ENCODE results near the gene OR1A2. TPM values are rescaled to one million over a fixed set of nuclear protein-coding genes. Genes with fewer than 3 reads are reported as not detected.
"Not testable (repeated sequence)": the region's sequence is repeated elsewhere in the genome, so short reads cannot be mapped to it uniquely, and the experiment has no call there.

Gene OR1A2, protein sequence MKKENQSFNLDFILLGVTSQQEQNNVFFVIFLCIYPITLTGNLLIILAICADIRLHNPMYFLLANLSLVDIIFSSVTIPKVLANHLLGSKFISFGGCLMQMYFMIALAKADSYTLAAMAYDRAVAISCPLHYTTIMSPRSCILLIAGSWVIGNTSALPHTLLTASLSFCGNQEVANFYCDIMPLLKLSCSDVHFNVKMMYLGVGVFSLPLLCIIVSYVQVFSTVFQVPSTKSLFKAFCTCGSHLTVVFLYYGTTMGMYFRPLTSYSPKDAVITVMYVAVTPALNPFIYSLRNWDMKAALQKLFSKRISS
- not detected in 2 replicates for total RNA-seq

DNA sequence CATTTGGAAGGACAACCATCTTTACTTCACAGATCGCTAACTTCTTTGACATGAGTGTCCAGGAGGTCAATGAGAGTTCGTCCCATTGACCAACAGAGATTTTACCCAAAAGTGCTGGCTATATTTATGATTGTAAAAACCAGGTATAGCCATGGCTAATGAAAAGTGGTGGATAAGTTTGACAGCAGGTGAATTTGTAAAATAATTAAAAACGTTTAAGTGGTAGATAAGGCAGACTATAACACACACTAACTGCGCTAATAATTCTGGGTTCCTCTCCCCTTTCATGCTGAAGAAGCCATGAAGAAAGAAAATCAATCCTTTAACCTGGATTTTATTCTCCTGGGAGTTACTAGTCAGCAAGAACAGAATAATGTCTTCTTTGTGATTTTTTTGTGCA lies at the start of gene OR1A2:
TSS of gene OR1A2 (plus strand) at position 301 of the 400 bp plus-strand sequence. CDS start at position 301, 0 bp downstream.
- intact Hi-C loops (cut with micrococcal nuclease), result no loop called here

DNA sequence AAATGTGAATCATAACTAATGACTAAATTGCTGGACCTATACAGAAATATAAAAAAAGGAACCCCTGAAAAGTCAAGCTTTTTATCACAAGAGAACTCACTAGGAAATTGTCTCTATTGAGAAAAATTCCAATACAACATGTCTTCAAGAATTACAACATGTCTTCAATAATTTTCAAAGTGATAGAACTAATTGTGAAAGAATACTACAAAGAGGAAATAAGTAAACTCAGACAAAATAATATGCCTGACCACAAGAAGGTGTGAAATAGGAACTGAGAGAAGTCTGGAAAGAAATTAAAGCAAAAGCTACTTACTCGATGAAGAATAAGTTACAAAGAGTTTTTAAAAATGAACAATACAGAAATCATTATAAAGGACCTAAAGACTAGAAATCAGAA lies 40.1 kb upstream of the OR1A2 start:
- intact Hi-C loops (cut with micrococcal nuclease), result no loop called here

DNA sequence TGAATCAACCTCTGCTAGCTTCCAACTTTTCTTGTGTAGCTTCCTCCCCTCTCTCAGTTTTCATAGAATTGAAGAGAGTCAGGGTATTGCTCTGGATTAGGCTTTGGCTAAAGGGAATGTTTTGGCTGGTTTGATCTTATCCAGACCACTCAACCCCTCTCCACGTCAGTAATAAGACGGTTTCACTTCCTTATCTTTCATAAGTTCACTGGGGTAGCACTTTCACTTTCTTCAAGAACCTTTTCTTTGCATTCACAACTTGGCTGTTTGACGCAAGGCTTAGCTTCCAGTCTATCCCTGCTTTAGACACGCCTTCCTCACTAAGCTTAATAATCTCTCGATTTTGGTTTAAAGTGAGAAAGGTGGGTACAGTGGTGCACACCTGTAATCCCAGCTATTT lies 29.7 kb upstream of the OR1A2 start:
- intact Hi-C loops (cut with micrococcal nuclease), result no loop called here

DNA sequence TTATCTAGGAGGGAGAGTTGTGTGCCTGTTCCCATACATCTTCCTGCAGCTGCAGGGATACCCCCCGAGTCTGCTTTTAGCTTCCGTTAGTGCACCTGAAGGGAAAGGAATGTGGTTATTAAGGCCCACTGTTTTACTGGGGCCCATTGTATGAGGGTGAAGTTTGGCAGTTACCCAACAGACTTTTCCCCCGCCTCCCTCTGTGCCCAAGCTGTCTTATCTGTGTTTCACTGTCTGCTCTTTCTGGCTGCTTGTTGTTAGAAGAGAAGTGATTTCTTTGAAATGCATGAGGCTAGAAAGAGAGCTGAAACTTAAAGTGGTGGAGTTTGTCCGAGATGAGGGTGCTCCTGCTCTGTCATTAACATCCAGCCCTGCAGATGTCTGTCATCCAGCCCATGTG lies 7.4 kb upstream of the OR1A2 start:
- intact Hi-C loops (cut with micrococcal nuclease), result no loop called here

DNA sequence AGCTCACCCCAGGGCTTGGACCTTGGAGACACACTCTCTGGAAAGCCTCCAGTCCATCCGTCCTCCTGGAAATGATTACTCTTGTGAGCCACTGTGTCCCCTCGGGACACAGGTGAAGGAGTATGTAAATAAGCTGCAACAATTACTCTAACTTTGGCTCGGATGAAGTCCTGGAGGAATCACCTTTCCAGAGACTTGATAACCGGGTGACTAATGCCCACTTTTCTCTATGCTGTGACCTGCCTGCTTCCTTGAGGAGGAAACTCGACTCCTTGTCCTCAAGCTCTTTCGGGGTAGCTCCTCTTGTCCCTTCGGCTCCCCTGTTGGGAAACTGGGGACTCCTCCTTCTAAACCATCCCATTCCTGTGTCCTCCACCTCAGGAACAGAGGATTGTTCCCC lies 10.0 kb downstream of the OR1A2 start, which contains the start of gene OR1A1:
TSS of gene OR1A1 (plus strand) at position 301 of the 400 bp plus-strand sequence. CDS start 7,954 bp downstream, outside the sequence.
- intact Hi-C loops (cut with micrococcal nuclease), result no loop called here

DNA sequence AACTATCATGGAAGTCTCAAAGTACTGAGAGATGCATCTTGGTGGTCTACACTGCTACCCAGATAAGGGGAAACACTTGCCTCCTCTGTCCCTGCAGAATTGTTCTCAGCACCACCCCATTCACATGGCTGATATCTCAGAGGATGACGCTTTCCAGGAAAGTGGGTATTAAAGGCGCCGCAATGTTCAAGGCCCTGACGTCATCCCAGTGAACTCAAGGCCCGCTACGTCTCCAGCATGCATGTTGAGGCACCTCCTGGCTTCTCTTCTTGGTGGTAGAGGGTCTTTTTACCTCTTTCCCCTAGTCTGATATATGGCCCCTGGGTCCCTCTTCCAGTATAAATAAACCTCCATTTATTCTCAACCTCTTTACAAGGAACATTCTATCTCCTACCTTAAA lies 11.2 kb downstream of the OR1A2 start:
- intact Hi-C loops (cut with micrococcal nuclease), result no loop called here

DNA sequence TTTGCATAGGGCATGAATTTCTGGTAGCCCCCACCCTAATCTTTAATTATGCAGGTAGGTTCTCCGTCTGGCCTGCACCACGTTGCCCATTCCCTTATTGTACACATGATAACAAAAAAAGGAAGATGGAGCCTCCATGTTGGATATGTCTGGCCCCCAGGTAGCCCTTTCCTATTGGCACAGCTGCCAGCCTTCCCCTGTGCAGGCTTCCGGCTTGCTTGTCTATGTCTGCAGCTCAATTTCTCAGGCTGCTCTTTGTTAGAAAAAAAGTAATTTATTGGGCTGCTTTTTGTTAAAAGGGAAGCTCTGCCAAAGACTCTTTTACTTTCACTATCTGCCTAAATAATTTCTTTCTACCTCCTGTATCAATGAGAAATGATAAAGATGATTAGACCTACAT lies 15.7 kb downstream of the OR1A2 start:
- intact Hi-C loops (cut with micrococcal nuclease), result no loop called here

DNA sequence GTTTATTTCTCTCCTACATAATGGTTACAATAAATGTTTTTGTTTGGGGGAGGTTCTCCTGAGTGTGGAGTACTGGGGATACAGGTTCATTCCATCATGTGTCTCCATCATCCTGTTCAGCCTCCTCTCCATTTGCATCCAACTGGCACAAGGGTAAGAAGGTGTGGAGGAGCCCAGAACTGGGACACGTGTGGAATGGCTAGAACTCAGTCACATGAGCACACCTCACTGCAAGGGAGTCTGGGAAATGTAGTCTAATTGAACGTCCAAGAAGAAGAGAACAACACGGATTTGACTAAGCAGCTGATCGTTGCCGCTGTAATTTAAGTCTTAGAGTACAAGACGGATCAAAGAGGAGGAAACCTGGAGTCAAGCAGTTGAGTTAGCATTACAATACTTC lies 16.3 kb downstream of the OR1A2 start:
- intact Hi-C loops (cut with micrococcal nuclease), result no loop called here

DNA sequence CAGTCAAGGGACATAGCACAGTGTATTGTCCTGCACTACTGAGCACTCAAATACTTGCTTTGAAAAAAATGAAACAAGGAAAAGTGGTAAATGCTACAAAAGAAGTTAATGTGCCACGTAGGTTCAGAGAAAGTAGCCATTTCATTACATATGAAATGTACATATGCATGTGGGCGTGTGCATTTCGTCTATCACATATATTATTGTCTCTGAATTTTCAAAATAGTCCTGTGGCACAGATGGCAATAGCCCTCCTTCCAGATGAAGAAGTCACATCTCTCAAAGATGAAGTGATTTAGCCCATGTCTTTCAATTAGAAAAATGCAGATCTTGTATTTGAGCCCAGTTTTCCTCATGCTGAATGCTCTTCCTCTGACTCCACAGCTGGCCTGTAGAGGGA lies 22.7 kb downstream of the OR1A2 start:
- intact Hi-C loops (cut with micrococcal nuclease), result not testable (repeated sequence)

DNA sequence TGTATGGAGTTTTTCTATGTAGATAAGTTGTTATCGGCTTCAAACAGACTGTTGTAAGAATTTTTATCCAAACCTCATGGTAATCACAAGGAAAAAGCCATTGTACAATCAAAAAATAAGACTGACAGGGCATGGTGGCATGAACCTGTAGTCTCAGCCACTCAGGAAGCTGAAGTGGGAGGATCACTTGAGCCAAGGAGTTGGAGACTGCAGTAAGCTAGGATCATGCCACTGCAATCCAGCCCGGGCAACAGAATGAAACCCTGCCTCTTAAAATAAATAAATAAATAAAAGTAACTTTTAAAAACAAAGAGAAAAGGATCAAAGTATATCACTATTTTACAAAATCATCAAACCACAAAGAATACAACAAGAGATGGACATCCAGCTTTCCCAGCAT lies 24.5 kb downstream of the OR1A2 start:
- intact Hi-C loops (cut with micrococcal nuclease), result no loop called here

DNA sequence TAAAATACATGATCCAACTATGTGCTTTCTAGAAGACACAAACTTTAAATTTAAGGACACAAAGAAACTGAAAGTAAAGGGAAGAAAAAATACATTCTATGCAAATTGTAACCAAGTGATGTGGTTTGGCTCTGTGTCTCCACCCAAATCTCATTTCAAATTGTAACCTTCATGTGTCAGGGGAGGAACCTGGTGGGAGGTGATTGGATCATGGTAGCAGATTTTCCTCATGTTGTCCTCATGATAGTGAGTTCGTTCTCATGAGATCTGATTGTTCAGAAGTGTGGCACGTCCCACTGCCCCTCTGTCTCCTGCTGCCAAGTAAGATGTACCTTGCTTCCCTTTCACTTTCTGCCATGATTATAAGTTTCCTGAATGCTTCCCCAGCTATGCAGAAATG lies 25.2 kb downstream of the OR1A2 start:
- intact Hi-C loops (cut with micrococcal nuclease), result no loop called here

DNA sequence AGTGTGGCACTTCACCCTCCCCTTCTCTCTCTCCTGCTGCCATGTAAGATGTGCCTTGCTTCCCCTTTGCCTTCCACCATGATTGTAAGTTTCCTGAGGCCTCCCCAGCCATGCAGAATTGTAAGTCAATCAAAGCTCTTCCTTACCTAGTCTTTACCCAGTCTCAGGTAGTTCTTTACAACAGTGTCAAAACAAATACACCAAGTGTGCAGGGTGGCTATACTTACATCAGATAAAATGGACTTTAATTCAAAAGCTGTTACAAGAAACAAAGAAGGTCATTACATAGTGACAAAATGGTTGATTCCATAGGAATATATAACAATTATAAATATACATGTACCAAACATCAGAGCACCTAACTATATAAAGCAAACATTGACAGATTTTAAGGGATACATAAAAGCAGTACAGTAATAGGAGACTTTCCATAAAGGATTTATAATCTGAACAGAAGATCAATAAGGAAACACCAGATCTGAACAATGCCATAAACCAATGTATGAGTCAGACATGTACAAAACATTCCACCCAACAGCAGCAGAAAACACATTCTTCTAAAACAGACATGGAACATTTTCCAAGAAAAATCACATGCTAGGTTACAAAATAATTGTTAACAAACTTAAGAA lies 27.5 kb downstream of the OR1A2 start:
- intact Hi-C loops (cut with micrococcal nuclease), result not testable (repeated sequence)

DNA sequence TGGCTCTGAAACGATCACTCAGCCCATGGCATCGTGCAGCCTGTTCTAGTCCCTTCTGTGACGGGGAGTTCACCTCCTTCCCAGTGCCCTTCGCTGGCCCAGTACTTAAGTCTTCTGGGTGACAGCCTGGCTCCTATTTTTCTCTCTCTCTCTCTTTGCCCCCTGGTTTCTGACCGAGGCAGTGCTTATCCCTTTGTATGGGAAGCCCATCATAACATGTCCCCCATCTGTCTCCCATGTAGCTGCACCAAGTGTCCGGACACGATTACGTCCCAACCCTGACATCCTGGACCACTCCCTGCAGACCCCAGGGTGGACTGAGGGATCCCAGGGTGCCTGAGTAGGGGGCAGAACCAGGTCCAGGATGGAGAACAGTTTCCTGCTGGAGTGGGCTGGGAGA lies 35.0 kb downstream of the OR1A2 start:
- intact Hi-C loops (cut with micrococcal nuclease), result not testable (repeated sequence)

DNA sequence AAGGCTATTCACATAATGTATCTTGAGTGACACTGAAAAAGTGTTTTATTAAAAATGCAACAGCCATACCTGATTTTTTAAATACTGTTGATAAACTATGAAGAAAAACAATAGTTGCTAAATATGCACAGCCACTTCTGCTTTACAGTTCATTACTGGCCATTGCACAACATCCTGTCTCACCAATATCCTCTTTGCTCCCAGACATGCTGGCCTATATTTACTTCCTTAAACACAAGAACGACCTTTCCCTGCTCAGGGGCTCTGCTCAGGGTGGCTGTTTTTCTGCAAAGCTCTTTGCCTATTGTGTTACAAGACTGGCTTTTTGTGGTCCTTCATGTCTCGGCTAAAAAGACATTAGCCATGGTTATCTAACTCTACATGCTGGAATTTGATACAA lies 41.4 kb downstream of the OR1A2 start:
- intact Hi-C loops (cut with micrococcal nuclease), result not testable (repeated sequence)

DNA sequence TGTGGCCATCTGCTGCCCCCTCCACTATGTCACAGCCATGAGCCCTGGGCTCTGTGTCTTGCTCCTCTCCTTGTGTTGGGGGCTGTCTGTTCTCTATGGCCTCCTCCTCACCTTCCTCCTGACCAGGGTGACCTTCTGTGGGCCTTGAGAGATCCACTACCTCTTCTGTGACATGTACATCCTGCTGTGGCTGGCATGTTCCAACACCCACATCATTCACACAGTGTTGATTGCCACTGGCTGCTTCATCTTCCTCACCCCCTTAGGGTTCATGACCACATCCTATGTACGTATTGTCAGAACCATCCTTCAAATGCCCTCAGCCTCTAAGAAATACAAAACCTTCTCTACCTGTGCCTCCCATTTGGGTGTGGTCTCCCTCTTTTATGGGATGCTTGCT lies 43.7 kb downstream of the OR1A2 start:
- intact Hi-C loops (cut with micrococcal nuclease), result not testable (repeated sequence)

DNA sequence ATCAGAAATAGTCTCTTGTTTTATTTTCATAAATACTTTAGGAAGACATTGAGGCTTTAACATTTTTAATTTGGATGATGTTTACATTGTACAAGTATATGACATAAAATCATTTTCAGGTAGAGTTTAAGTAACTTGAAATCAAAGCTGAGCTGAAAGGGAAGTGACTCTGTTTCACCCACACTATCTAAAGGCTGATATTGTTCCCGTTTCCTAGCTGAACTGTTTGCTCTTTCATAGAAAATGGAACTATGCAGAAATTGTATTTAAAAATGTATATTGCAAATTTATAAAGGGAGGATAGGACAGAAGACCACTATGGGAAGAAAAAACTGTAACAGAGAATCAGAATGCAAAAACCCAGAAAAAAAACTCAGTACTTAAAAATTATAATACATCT lies 47.5 kb downstream of the OR1A2 start:
- intact Hi-C loops (cut with micrococcal nuclease), result not testable (repeated sequence)

Other genes with a start within 250 kb of the OR1A2 start
- not detected in 2 replicates for gene OR1D5, start 133.9 kb upstream of the OR1A2 start, total RNA-seq
- not detected in 2 replicates for gene OR1D2, start 93.1 kb upstream of the OR1A2 start, total RNA-seq
- not detected in 2 replicates for gene OR1G1, start 70.0 kb upstream of the OR1A2 start, total RNA-seq
- gene OR1A1, start 10.1 kb downstream of the OR1A2 start, total RNA-seq, result not detected in 2 replicates
- gene OR3A1, start 100.8 kb downstream of the OR1A2 start, total RNA-seq, result 0.25 TPM in 1 of 2 replicates, not detected in the other
- 0.86 and 0.98 TPM in 2 replicates for gene OR3A2, start 188.8 kb downstream of the OR1A2 start, total RNA-seq
- gene OR1E1, start 200.9 kb downstream of the OR1A2 start, total RNA-seq, result not detected in 2 replicates
- gene OR3A3, start 213.9 kb downstream of the OR1A2 start, total RNA-seq, result not detected in 2 replicates
- not detected in 2 replicates for gene OR1E2, start 236.3 kb downstream of the OR1A2 start, total RNA-seq